B cell (primary cell): ENCODE results near the gene MRPS26.
"Not testable (repeated sequence)": the region's sequence is repeated elsewhere in the genome, so short reads cannot be mapped to it uniquely, and the experiment has no call there.

Experiments used
- CTCF ChIP-seq: fragments of 200-600 bp; IDR thresholded peaks from one replicate; pipeline ENCODE4 v1.8.0; 2022; ENCODE audit warnings: antibody characterized with exemption, mild to moderate bottlenecking
- EZH2 ChIP-seq: IDR thresholded peaks from 2 replicates; pipeline ENCODE4 v1.6.1; 2012; ENCODE audit warnings: borderline replicate concordance, low read depth, mild to moderate bottlenecking, moderate library complexity, low read length; ENCODE audit not compliant: insufficient read depth, poor library complexity, severe bottlenecking

GRCh38 chr20:3075315-3075714 is 29.5 kb downstream of the MRPS26 start:
- TF ChIP-seq CTCF, EZH2: not testable (repeated sequence)
